H9 (cell line): ENCODE measurements around the gene ZNRF4. TPM values are rescaled to one million over a fixed set of nuclear protein-coding genes. Genes with fewer than 3 reads are reported as not detected.

ENCODE experiments used
- DNase-seq: peaks from one replicate; pipeline ENCODE4 v3.0.0-alpha.2; 2017
- H2AFZ ChIP-seq: one replicate; pipeline ENCODE4 v1.6.1; 2013; ENCODE audit warnings: mild to moderate bottlenecking, low read length, control low read depth, moderate library complexity
- H2AK5ac ChIP-seq: 2 replicates; pipeline ENCODE4 v1.6.1; 2013; ENCODE audit warnings: low read length, control low read depth, mixed read lengths; ENCODE audit not compliant: insufficient read length
- H2BK120ac ChIP-seq: one replicate; pipeline ENCODE4 v1.6.1; 2013; ENCODE audit warnings: low read depth, mild to moderate bottlenecking, low read length, control low read depth, inconsistent platforms; ENCODE audit not compliant: poor library complexity, severe bottlenecking
- H2BK12ac ChIP-seq: 2 replicates; pipeline ENCODE4 v1.6.1; 2013; ENCODE audit warnings: low read length, control low read depth, mixed read lengths, low read depth; ENCODE audit not compliant: insufficient read length
- H2BK15ac ChIP-seq: 2 replicates; pipeline ENCODE4 v1.6.1; 2013; ENCODE audit warnings: low read depth, low read length, control low read depth
- H2BK20ac ChIP-seq: one replicate; pipeline ENCODE4 v1.6.1; 2013; ENCODE audit warnings: low read depth, mild to moderate bottlenecking, low read length, control low read depth, inconsistent platforms; ENCODE audit not compliant: poor library complexity, severe bottlenecking
- H2BK5ac ChIP-seq: 2 replicates; pipeline ENCODE4 v1.6.1; 2013; ENCODE audit warnings: low read length, control low read depth, mixed read lengths; ENCODE audit not compliant: insufficient read length
- H3K14ac ChIP-seq: 2 replicates; pipeline ENCODE4 v1.6.1; 2013; ENCODE audit warnings: low read length, control low read depth; ENCODE audit not compliant: insufficient read depth
- H3K18ac ChIP-seq: 2 replicates; pipeline ENCODE4 v1.6.1; 2013; ENCODE audit warnings: low read depth, mild to moderate bottlenecking, mixed read lengths, low read length, control low read depth; ENCODE audit not compliant: insufficient read length
- H3K23ac ChIP-seq: 2 replicates; pipeline ENCODE4 v1.6.1; 2013; ENCODE audit warnings: low read length, control low read depth, mixed read lengths, low read depth; ENCODE audit not compliant: insufficient read length
- H3K23me2 ChIP-seq: 2 replicates; pipeline ENCODE4 v1.6.1; 2013; ENCODE audit warnings: low read depth, mild to moderate bottlenecking, mixed read lengths, low read length, control low read depth; ENCODE audit not compliant: insufficient read length, poor library complexity, severe bottlenecking
- H3K27ac ChIP-seq: 2 replicates; pipeline ENCODE4 v1.5.1; 2013; ENCODE audit warnings: low read length, control low read depth, mixed read lengths, low read depth; ENCODE audit not compliant: insufficient read length
- H3K27me3 ChIP-seq: 2 replicates; pipeline ENCODE4 v1.6.1; 2013; ENCODE audit warnings: low read length, control low read depth, inconsistent platforms; ENCODE audit not compliant: insufficient read depth
- H3K4ac ChIP-seq: 2 replicates; pipeline ENCODE4 v1.6.1; 2013; ENCODE audit warnings: low read depth, mild to moderate bottlenecking, control low read depth, inconsistent platforms, low read length, moderate library complexity
- H3K4me1 ChIP-seq: 2 replicates; pipeline ENCODE4 v1.6.1; 2013; ENCODE audit warnings: low read length, control low read depth, inconsistent platforms; ENCODE audit not compliant: insufficient read depth
- H3K4me2 ChIP-seq: 2 replicates; pipeline ENCODE4 v1.6.1; 2013; ENCODE audit warnings: low read length, control low read depth, mixed read lengths; ENCODE audit not compliant: insufficient read length, insufficient read depth
- H3K56ac ChIP-seq: 2 replicates; pipeline ENCODE4 v1.6.1; 2013; ENCODE audit warnings: low read depth, mild to moderate bottlenecking, mixed read lengths, low read length, control low read depth; ENCODE audit not compliant: insufficient read length
- H3K79me1 ChIP-seq: 2 replicates; pipeline ENCODE4 v1.6.1; 2013; ENCODE audit warnings: low read depth, mild to moderate bottlenecking, moderate library complexity, low read length, control low read depth, inconsistent platforms; ENCODE audit not compliant: insufficient read depth, poor library complexity, severe bottlenecking
- H3K79me2 ChIP-seq: 2 replicates; pipeline ENCODE4 v1.6.1; 2013; ENCODE audit warnings: low read length, control low read depth, inconsistent platforms; ENCODE audit not compliant: insufficient read depth
- H3K9ac ChIP-seq: 2 replicates; pipeline ENCODE4 v1.6.1; 2013; ENCODE audit warnings: low read length, control low read depth, mixed read lengths; ENCODE audit not compliant: insufficient read length; ENCODE audit errors: extremely low read depth
- H3K9me3 ChIP-seq: one replicate; pipeline ENCODE4 v1.6.1; 2013; ENCODE audit warnings: low read depth, low read length, inconsistent platforms; ENCODE audit not compliant: control insufficient read depth
- H3T11ph ChIP-seq: one replicate; pipeline ENCODE4 v1.6.1; 2013; ENCODE audit warnings: mild to moderate bottlenecking, low read length, control low read depth, inconsistent platforms
- H4K20me1 ChIP-seq: one replicate; pipeline ENCODE4 v1.6.1; 2013; ENCODE audit not compliant: control insufficient read depth, insufficient read length, insufficient read depth
- H4K5ac ChIP-seq: 2 replicates; pipeline ENCODE4 v1.6.1; 2013; ENCODE audit warnings: low read depth, mild to moderate bottlenecking, mixed read lengths, low read length, control low read depth; ENCODE audit not compliant: insufficient read length
- H4K8ac ChIP-seq: replicated peaks from 2 replicates; pipeline ENCODE4 v1.6.1; 2013; ENCODE audit warnings: low read length, control low read depth, mixed read lengths, low read depth; ENCODE audit not compliant: insufficient read length
- H4K91ac ChIP-seq: 2 replicates; pipeline ENCODE4 v1.6.1; 2013; ENCODE audit warnings: low read depth, mild to moderate bottlenecking, moderate library complexity, mixed read lengths, low read length, control low read depth; ENCODE audit not compliant: insufficient read length
- H3K27ac Mint-ChIP-seq, 3 experiments: 2 replicates in 2 of 3; 3 replicates in 1 of 3; pipeline ENCODE4 v1.8.0; 2020 to 2021; ENCODE audit warnings: mixed read lengths in 3 of 3, mild to moderate bottlenecking in 1 of 3, moderate library complexity in 1 of 3
- H3K27me3 Mint-ChIP-seq: 2 replicates; pipeline ENCODE4 v1.8.0; 2021; ENCODE audit warnings: low read depth, mild to moderate bottlenecking, moderate library complexity, mixed read lengths
- H3K36me3 Mint-ChIP-seq, 3 experiments: 2 replicates in 2 of 3; 3 replicates in 1 of 3; pipeline ENCODE4 v1.8.0; 2020 to 2021; ENCODE audit warnings: low read depth in 3 of 3, mixed read lengths in 3 of 3; ENCODE audit not compliant: insufficient read depth in 1 of 3
- H3K4me1 Mint-ChIP-seq, 2 experiments: 2 replicates each; pipeline ENCODE4 v1.8.0; 2020; ENCODE audit warnings: mixed read lengths in 2 of 2
- H3K4me3 Mint-ChIP-seq, 2 experiments: 2 replicates in 1 of 2; 3 replicates in 1 of 2; pipeline ENCODE4 v1.8.0; 2020 to 2021; ENCODE audit warnings: mild to moderate bottlenecking in 2 of 2, mixed read lengths in 2 of 2, moderate library complexity in 1 of 2
- H3K9me3 Mint-ChIP-seq, 2 experiments: 2 replicates in 1 of 2; 3 replicates in 1 of 2; pipeline ENCODE4 v1.8.0; 2020; ENCODE audit warnings: mild to moderate bottlenecking in 2 of 2, mixed read lengths in 2 of 2, moderate library complexity in 1 of 2
- CTCF ChIP-seq: fragments of 200-600 bp; sonication (generic); conservative IDR thresholded peaks from 3 replicates; pipeline ENCODE4 v1.8.0; 2021; ENCODE audit warnings: antibody characterized with exemption, mild to moderate bottlenecking
- WGBS: extraction: QIAGEN DNeasy Blood & Tissue Kit; methylation state at CpG from one replicate; pipeline ENCODE4 v1.1.7; 2013; ENCODE audit warnings: missing lambda C conversion rate, low lambda C conversion rate, mixed read lengths; ENCODE audit not compliant: insufficient read length; ENCODE audit errors: extremely low coverage; 5-methylcytosine and 5-hydroxymethylcytosine counted together
- total RNA-seq: library from RNA; stranded (reverse); gene quantifications from 2 replicates; pipeline ENCODE4 v1.2.1, GENCODE V29; 2021

ZNRF4 gene
- total RNA-seq, 1 experiment from 2014 or later, result not detected

- no peak overlapping the region for H2AFZ ChIP-seq
- no peak overlapping the region for H3K14ac ChIP-seq
- Mint-ChIP-seq H3K36me3 (no peaks in the 10 kb centered on the region; a peak in 2 of 7 replicates), H3K27ac (no peak overlapping the region), H3K4me1 (no peaks in the 10 kb centered on the region), H3K9me3 (no peaks in the 10 kb centered on the region), H3K4me3 (no peak overlapping the region), H3K27me3 (peaks cover 41% of the 10 kb centered on the region)
- H2BK12ac ChIP-seq, result no peak overlapping the region
- no peaks in the 10 kb centered on the region for H4K20me1 ChIP-seq
- no peaks in the 10 kb centered on the region for H3K4me1 ChIP-seq
- H2BK120ac ChIP-seq, result no peak overlapping the region
- no peak for DNase-seq
- no peak overlapping the region for H4K5ac ChIP-seq
- no peak overlapping the region for H3K56ac ChIP-seq
- no peak overlapping the region for H4K91ac ChIP-seq
- no peaks in the 10 kb centered on the region for H3K79me2 ChIP-seq
- H3K27ac ChIP-seq, result no peak overlapping the region
- H3K9ac ChIP-seq, result no peak overlapping the region
- H2AK5ac ChIP-seq, result no peak overlapping the region
- H3K23me2 ChIP-seq, result no peaks in the 10 kb centered on the region
- H3T11ph ChIP-seq, result no peak overlapping the region
- H3K4ac ChIP-seq, result no peak overlapping the region
- H3K23ac ChIP-seq, result no peak overlapping the region
- no peak for TF ChIP-seq CTCF
- H2BK20ac ChIP-seq, result no peak overlapping the region
- H4K8ac ChIP-seq, result no peak overlapping the region
- H3K9me3 ChIP-seq, result no peaks in the 10 kb centered on the region
- no peak overlapping the region for H2BK5ac ChIP-seq
- H3K18ac ChIP-seq, result no peak overlapping the region
- H3K27me3 ChIP-seq, result no peaks in the 10 kb centered on the region
- H3K4me2 ChIP-seq, result no peak overlapping the region
- no peaks in the 10 kb centered on the region for H3K79me1 ChIP-seq
- H2BK15ac ChIP-seq, result no peak overlapping the region
- WGBS, result no CpG with 5 or more reads among the region's 16 CpGs
Measured at GRCh38 chr19:5456841-5457200, 1.6 kb downstream of the ZNRF4 start.
